Spleen (tissue), 7 donors: ENCODE results near the gene EMC10.

Experiments used
- CTCF ChIP-seq, 11 experiments: fragments of 200-600 bp in 7 of 11; fragments of 450-650 bp in 4 of 11; sonication (generic) in 4 of 11; IDR thresholded peaks in 8 of 11; conservative IDR thresholded peaks in 3 of 11; 1 replicate in 7 of 11; 2 replicates in 4 of 11; pipeline versions ENCODE4 v1.4.0 to v1.8.0; 2016 to 2021; ENCODE audit warnings: antibody characterized with exemption in 11 of 11, inconsistent platforms in 4 of 11, mild to moderate bottlenecking in 1 of 11
- POLR2A ChIP-seq, 3 donors: fragments of 450-650 bp; IDR thresholded peaks; one replicate each; pipeline ENCODE4 v1.5.1; 2017; ENCODE audit warnings: antibody characterized with exemption in 3 of 3, mild to moderate bottlenecking in 1 of 3
- POLR2AphosphoS5 ChIP-seq, 3 donors: sonication (generic); formaldehyde crosslinking; IDR thresholded peaks; one replicate each; pipeline ENCODE4 v1.5.1; 2017; ENCODE audit warnings: antibody characterized with exemption in 3 of 3
- donor health status: DM: no; HTN: no; CAD: no; lungs with moderate emphysema.
- donor health status: DM: no; HTN: no; CAD: no.
- donor health status: DM: no; HTN: no; CAD: no.

- no peak for TF ChIP-seq CTCF (IDR thresholded peaks at IDR 0.05 in 8 of 11, conservative IDR thresholded peaks at IDR 0.05 in 3 of 11)
- no peak for TF ChIP-seq POLR2AphosphoS5 (IDR thresholded peaks at IDR 0.05)
- no peak for TF ChIP-seq POLR2A (IDR thresholded peaks at IDR 0.05)
These were observed 8.7 kb upstream of the EMC10 start for GRCh38 chr19:50467566-50467965.
